HuH-7.5 (cell line): ENCODE measurements around the gene CTNNB1.

Experiments used
- DNase-seq: peaks from one replicate; pipeline ENCODE4 v3.0.0; 2011; ENCODE audit warnings: low spot score

The CTNNB1 gene

DNA sequence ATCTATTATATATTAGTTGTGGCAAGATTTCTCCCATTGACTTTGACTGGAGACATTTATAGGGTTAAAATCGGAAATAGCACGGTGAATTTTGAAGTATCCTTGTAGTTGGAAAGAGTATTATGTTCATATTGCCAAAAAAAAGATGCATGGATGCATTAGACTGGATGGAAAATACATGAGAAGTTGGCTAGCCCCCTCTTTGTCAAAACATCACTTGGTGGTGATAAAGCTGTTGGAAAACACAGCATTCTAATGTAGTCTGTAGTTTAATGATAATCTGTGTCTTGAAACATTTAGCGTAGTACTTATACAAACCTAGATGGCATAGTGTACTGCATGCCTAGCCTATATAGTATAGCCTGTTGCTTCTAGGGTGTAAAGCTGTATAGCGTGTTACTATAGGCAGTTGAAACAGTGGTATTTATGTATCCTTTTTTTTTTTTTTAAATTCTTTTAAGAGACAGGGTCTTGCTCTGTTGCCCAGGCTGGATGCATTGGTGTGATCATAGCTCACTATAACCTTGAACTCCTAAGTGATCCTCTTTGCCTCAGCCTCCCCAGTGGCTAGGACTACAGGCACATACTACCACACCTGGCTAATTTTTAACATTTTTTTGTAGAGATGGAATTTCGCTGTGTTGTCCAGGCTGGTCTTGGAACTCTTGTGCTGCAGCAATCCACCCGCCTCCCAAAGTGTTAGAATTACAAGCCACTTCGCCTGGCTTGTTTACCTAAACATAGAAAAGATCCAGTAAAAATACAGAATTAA, 21.8 kb downstream of the CTNNB1 start:
- no peak for DNase-seq

GRCh38 chr3:41222012-41222411, 22.7 kb downstream of the CTNNB1 start:
- DNase-seq, result no peak

GRCh38 chr3:41222501-41222900, 23.2 kb downstream of the CTNNB1 start:
- no peak for DNase-seq

- DNase-seq, result no peak
These were observed 23.8 kb downstream of the CTNNB1 start for GRCh38 chr3:41223078-41223477.

DNA sequence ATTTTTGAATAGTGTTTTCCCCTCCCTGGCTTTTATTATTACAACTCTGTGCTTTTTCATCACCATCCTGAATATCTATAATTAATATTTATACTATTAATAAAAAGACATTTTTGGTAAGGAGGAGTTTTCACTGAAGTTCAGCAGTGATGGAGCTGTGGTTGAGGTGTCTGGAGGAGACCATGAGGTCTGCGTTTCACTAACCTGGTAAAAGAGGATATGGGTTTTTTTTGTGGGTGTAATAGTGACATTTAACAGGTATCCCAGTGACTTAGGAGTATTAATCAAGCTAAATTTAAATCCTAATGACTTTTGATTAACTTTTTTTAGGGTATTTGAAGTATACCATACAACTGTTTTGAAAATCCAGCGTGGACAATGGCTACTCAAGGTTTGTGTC, 24.4 kb downstream of the CTNNB1 start:
- DNase-seq, result no peak

- DNase-seq, result no peak
These were observed 25.0 kb downstream of the CTNNB1 start for GRCh38 chr3:41224120-41224806.

- no peak for DNase-seq
These were observed 35.8 kb downstream of the CTNNB1 start for GRCh38 chr3:41234823-41235721.

GRCh38 chr3:41236228-41236627, 36.9 kb downstream of the CTNNB1 start:
- DNase-seq, result no peak

DNA sequence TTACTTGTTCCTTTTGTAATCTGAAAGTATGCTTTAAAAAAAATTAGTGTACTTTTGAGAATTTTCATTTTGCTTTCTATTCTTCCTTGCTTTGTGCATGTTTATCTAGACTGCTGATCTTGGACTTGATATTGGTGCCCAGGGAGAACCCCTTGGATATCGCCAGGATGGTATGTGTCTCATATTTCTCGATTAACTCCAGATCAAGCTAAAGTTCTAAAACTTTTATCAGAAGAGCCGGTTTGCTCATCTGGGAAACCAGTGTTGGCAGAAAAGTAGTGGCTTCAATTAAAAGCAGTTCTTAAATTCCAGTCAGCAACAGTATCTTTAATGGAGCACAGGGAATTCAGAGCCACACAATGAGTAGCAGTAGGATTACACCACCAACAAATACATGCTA, 38.6 kb downstream of the CTNNB1 start:
- DNase-seq, result no peak

- DNase-seq, result no peak
These were observed 40.3 kb downstream of the CTNNB1 start for GRCh38 chr3:41239587-41239986.

DNA sequence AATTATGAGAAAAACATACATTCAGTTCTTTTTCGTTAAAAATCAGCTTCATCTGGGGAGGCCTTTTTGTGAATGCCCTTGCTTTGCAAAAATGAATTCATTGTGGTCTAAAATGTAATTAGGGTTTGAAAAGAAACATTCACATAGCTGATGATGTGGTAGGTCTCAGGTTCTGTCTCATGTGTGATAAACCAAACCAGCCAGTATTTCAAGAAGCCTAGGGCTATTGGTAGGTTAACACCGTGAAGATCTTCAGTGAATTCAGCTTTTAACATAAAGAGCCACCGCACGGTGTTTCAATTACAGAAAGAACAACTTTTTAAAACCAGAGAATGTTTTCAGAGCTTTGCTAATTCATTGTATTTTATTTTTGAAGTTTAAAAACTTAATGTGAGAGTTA, 41.9 kb downstream of the CTNNB1 start:
- no peak for DNase-seq

DNA sequence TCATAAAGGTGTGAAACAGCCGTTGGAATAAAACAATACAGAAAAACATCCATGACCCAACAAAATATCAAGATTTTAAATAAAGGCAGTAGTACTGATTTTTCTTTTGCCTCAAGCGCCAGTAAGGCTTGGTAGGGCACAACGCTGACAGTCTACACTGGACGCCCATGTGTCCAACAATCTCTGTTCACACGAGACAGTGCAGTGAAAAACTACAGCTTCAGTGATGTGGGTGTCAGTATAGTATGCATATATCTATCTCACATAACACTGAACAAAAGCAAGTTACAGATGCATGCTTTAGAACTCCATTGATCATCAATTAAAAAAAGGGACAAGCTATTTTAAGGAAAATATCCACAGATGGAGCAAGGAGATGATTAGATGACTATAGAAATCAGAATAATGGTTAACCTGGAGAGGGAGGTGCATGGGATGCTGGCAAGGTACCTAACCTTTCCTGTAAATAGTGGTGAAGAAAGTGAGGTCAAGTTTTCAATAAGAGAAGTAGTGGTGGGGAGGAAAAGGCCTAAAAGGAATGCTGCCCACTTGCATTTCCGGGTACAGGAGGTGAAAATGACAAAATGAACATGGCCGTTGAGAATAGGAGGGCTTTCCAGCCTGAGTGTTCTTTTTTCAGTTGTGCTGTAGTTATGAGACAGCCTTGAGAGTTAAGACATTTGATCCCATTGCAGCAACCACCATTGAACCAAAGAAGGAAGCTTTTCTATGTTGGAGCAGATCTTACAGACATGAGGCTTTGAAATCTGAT, 42.7 kb downstream of the CTNNB1 start:
- no peak for DNase-seq

GRCh38 chr3:41243183-41243582, 43.9 kb downstream of the CTNNB1 start:
- DNase-seq, result no peak

DNA sequence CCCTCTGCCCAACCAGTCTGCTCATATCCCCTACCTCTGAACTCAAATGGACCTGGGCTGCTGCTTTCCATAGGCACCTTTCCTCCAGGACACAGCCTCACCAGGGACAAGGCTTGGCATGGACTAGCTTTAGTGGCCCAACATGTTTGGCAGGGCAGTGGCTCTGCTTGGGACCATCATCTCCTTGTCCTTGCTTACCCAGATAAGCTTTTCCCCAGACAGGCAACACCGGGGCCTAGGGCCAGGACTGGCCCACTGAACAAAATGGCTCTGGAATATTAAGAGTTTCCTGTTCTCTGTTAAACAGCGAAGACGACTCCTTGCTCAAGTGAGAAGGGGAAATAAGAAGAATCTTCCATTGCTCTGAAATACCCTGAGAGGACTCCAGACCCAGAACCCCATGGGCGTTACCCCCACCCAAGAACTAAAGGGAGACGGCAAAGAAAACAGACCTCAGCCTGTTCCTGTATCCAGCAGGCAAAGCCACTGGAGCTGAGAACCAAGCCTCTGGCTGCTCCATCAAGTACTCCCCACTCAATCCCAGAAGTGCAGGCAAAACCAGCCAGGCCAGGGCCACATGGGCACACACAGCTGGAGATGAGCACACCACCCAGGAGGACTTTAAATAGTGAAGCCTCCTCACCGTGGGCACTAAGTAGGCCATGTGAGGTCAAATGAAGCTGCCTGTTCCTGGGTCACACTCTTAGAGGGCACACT, 45.5 kb downstream of the CTNNB1 start:
- no peak for DNase-seq

DNA sequence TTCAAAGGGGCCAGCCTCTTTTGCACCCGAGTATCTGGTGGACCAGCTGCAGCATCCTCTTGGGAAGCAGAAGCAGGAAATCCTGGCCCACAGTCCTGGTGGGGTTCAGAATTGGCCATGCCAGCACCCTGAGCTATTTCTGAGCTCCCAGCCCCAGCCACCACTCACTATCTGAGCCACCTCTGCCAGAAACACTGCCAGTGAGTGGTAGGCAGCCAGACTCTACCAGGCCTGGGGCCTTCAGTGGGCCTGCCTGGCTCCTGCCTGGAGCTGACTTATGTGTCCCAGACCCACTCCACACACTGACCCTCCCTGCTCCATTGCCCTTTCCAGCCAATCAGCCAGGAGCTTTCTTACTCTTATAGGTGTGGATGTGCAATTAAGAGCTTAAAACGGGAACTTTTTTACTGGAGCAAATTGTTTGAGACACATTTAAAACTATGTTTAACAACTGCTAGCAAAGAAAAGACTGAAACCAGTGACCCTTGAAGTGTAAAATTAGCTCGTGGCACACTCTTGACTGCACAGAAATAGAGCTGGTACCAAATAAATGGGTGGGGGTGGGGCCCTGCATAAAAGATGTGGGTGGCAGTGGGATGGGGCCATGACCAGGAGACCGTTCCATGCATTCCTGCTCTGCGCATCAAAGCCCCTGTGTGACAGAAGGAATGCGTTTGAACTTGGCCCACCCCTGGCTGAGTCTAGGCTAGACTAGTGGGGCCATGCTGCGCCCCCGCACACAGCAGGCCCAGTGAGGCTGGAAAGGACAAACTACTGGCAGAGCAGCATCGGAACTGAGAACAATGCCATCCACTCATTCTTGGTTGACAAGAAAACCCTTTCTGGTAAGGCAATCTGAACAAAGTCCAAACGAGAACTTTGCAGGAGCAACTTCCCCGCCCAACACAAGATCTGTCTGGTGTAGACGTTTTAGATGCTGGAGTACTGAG, 48.0 kb downstream of the CTNNB1 start:
- no peak for DNase-seq

GRCh38 chr3:41248525-41248924, 49.2 kb downstream of the CTNNB1 start:
- DNase-seq, result no peak

DNA sequence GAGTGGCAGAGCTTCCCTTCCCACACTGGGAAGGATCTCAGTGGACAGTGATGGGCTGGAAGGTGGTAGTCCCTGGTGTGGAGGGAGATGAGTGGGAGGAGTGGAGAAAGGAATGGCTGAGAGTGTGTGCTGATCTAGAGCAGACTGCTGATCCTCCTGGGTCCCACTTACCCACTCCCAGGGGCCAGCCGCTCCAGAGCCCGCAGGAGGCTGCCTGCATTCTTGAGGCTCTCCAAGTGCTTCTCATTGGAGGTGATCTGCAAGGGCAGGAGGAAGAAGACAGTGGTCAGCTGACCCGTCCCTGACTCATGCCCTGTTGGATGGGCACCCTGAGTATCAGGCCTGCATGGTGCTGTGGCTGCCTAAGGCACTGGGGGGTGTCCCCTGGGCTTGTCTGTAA, 50.0 kb downstream of the CTNNB1 start:
- DNase-seq, result no peak

GRCh38 chr3:41250825-41251224, 51.5 kb downstream of the CTNNB1 start:
- DNase-seq, result no peak

DNA sequence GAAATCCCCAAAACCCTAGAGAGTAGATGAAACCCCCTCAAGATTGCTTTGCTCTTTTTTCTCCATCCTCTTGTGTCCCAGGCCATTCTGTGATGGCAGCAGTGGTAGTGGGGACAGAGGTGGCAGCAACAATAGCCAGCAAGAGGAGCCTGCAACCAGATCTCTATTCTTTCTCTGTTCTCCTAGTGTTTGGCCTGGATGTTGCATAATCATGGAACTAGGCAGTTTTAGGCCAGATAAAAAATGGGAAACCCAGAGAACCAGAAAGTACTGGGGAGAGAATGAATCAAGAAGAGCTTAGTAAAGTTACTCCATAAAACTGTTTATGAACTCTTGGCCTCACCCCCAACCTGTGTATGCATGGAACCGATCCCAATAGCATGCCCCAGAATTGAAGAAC, 52.3 kb downstream of the CTNNB1 start:
- DNase-seq, result no peak

DNA sequence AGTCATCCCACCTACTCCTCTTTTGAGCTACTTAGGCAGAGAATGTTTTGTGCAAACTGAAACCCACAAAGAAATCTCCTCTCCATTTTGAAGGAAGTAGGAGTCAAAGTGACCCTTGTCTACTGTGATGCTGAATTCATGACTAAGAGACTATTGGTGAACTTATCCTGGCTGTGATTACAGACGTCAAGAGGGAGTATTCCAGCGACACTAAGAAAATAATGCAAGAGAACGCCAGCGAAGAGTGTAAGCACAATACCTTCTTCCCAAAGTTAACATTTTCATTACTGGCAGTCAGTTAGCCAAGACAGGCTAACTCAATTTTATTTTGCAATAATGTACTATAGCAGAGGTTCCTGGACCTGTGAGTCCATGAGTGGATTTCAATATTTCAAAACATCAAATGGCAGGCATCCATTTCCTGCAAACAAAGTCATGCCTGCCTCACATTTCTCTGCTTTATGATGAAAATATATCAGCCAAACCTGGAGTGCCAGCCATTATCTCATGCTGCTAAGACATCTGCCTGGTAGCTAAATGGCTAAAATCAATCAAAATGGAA, 59.0 kb downstream of the CTNNB1 start:
- no peak for DNase-seq
